Measurements from ENCODE around the gene TJP3.
"Not testable (repeated sequence)": the region's sequence is repeated elsewhere in the genome, so short reads cannot be mapped to it uniquely, and the experiment has no call there.

TJP3 gene

DNA sequence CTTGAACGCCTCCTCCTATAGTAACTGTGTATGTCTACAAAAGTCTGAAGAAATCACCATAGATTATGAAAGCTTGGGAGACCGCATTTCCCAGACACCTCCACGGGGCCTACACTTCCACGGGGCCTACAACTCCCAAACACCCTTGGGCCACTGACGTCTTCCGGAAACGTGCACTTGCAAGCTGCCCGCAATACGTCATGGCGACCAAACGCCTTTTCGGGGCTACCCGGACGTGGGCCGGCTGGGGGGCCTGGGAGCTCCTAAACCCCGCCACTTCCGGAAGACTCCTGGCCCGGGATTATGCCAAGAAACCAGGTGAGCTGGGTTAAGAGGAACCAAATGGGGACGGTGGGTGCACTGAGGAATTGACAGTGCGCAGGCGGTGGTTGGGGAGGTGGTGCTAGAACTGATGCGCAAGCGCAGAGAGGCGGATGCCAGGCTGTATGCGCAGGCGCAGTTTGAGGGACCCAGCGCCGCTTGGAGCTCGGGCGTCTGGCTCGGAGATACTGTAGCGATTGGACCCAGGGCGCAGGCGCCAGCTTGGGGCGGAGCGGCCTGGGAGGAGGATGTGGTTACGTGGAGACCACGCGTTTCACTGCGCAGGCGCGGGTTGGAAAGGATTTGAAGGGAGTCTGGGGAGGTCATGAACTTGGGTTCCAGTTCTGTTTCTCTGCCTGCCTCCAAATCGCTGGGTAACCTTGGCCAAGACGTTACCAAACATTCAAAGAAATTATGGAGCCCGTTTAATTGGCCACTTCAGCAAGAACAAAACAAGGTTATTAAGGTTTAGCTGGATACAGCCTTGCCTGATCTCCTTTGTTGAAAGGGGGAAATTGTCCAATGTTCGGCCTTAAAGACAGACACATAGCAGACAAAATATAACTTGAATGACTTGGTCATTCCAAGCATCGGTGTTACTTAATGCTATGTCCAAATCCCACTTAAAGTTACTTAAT lies 54.6 kb downstream of the TJP3 start, which contains the start of gene MRPL54:
Gene MRPL54, plus strand, starts transcription at position 182 of the 959 bp plus-strand sequence. Its CDS starts 19 bp downstream, at position 201.
- ATAC-seq (ENCODE audit: low read depth) (peak; percentile 91), DNase-seq (ENCODE audit: low spot score) (peak; percentile 96)
- Histone ChIP-seq H3K4me1 (ENCODE audit: insufficient read depth, poor library complexity, severe bottlenecking) (no peaks in the 10 kb centered on the region), H3K9me3 (ENCODE audit: severe bottlenecking) (no peaks in the 10 kb centered on the region), H3K27me3 (ENCODE audit: insufficient read depth, poor library complexity, severe bottlenecking) (no peaks in the 10 kb centered on the region), H3K27ac (ENCODE audit: poor library complexity, severe bottlenecking) (peak within 1 kb of the TSS; percentile 76), H3K4me3 (ENCODE audit: severe bottlenecking) (peak within 1 kb of the TSS; percentile 88), H3K36me3 (ENCODE audit: low read depth) (peaks cover 18% of the 10 kb centered on the region)
- TF ChIP-seq, protein P1, sequence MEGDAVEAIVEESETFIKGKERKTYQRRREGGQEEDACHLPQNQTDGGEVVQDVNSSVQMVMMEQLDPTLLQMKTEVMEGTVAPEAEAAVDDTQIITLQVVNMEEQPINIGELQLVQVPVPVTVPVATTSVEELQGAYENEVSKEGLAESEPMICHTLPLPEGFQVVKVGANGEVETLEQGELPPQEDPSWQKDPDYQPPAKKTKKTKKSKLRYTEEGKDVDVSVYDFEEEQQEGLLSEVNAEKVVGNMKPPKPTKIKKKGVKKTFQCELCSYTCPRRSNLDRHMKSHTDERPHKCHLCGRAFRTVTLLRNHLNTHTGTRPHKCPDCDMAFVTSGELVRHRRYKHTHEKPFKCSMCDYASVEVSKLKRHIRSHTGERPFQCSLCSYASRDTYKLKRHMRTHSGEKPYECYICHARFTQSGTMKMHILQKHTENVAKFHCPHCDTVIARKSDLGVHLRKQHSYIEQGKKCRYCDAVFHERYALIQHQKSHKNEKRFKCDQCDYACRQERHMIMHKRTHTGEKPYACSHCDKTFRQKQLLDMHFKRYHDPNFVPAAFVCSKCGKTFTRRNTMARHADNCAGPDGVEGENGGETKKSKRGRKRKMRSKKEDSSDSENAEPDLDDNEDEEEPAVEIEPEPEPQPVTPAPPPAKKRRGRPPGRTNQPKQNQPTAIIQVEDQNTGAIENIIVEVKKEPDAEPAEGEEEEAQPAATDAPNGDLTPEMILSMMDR (IDR thresholded peaks at IDR 0.05; ENCODE audit: poor library complexity, severe bottlenecking), result no peak

- Histone ChIP-seq H3K27ac (ENCODE audit: poor library complexity, severe bottlenecking) (no peak overlapping the region), H3K27me3 (ENCODE audit: insufficient read depth, poor library complexity, severe bottlenecking) (no peaks in the 10 kb centered on the region), H3K36me3 (ENCODE audit: low read depth) (peaks cover 8% of the 10 kb centered on the region; the same call in 1 of the 2 replicates), H3K4me3 (ENCODE audit: severe bottlenecking) (no peak overlapping the region), H3K4me1 (ENCODE audit: insufficient read depth, poor library complexity, severe bottlenecking) (no peaks in the 10 kb centered on the region), H3K9me3 (ENCODE audit: severe bottlenecking) (no peaks in the 10 kb centered on the region)
- TF ChIP-seq, protein P1 (IDR thresholded peaks at IDR 0.05; ENCODE audit: poor library complexity, severe bottlenecking), result no peak
- DNase-seq (ENCODE audit: low spot score) (no peak), ATAC-seq (ENCODE audit: low read depth) (no peak)
Measured at GRCh38 chr19:3765121-3765520, 56.9 kb downstream of the TJP3 start.

GRCh38 chr19:3765757-3766156 lies 57.6 kb downstream of the TJP3 start:
- not testable (repeated sequence) for H3K27ac ChIP-seq (ENCODE audit: poor library complexity, severe bottlenecking); H3K4me3 ChIP-seq (ENCODE audit: severe bottlenecking); H3K27me3 ChIP-seq (ENCODE audit: insufficient read depth, poor library complexity, severe bottlenecking); H3K9me3 ChIP-seq (ENCODE audit: severe bottlenecking); H3K4me1 ChIP-seq (ENCODE audit: insufficient read depth, poor library complexity, severe bottlenecking); H3K36me3 ChIP-seq (ENCODE audit: low read depth); ATAC-seq (ENCODE audit: low read depth); DNase-seq (ENCODE audit: low spot score)

DNA sequence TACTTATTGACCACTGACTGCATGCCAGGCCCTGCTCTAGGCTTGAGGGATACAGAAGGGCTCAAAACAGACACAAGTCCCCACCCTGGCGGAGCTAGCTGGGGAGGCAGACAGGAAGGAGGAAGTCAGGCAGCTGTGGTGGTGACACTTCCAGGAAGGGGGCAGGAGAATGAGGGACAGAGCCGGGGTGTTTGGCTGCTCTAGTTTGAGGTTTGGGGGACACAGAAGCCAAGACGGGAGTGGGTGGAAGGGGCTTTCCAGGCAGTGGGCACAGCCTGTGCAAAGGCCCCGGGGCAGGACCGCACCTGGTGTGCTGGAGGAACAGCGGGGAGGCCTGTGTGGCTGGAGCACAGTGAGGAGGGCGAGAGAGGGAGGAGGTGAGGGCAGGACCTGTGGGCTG lies 58.3 kb downstream of the TJP3 start:
- Histone ChIP-seq H3K36me3 (ENCODE audit: low read depth) (peaks cover 8% of the 10 kb centered on the region; the same call in 1 of the 2 replicates), H3K27ac (ENCODE audit: poor library complexity, severe bottlenecking) (no peak overlapping the region), H3K27me3 (ENCODE audit: insufficient read depth, poor library complexity, severe bottlenecking) (no peaks in the 10 kb centered on the region), H3K4me3 (ENCODE audit: severe bottlenecking) (no peak overlapping the region), H3K4me1 (ENCODE audit: insufficient read depth, poor library complexity, severe bottlenecking) (no peaks in the 10 kb centered on the region), H3K9me3 (ENCODE audit: severe bottlenecking) (no peaks in the 10 kb centered on the region)
- TF ChIP-seq, protein P1 (IDR thresholded peaks at IDR 0.05; ENCODE audit: poor library complexity, severe bottlenecking), result no peak
- ATAC-seq (ENCODE audit: low read depth) (no peak), DNase-seq (ENCODE audit: low spot score) (no peak)

- Histone ChIP-seq H3K9me3 (ENCODE audit: severe bottlenecking) (no peaks in the 10 kb centered on the region), H3K27ac (ENCODE audit: poor library complexity, severe bottlenecking) (no peak overlapping the region), H3K27me3 (ENCODE audit: insufficient read depth, poor library complexity, severe bottlenecking) (no peaks in the 10 kb centered on the region), H3K4me3 (ENCODE audit: severe bottlenecking) (no peak overlapping the region), H3K36me3 (ENCODE audit: low read depth) (peaks cover 8% of the 10 kb centered on the region; the same call in 1 of the 2 replicates), H3K4me1 (ENCODE audit: insufficient read depth, poor library complexity, severe bottlenecking) (no peaks in the 10 kb centered on the region)
- no peak for ATAC-seq (ENCODE audit: low read depth)
- no peak for DNase-seq (ENCODE audit: low spot score)
- TF ChIP-seq, protein P1 (IDR thresholded peaks at IDR 0.05; ENCODE audit: poor library complexity, severe bottlenecking), result no peak
Measured at GRCh38 chr19:3767050-3767449, 58.9 kb downstream of the TJP3 start.
